HFF-Myc (cell line): ENCODE results near the gene CCDC154.

Experiments used
- DNase-seq: peaks from one replicate; pipeline ENCODE4 v3.0.0-alpha.2; 2011; ENCODE audit warnings: low read depth; ENCODE audit errors: extremely low read depth
- H3K4me3 ChIP-seq: replicated peaks from 2 replicates; pipeline ENCODE4 v1.5.1; 2011; ENCODE audit warnings: low read depth, mild to moderate bottlenecking, control low read depth, low read length
- TF ChIP-seq, protein P1 (sequence below): IDR thresholded peaks from 2 replicates; pipeline ENCODE4 v1.5.1; 2012; ENCODE audit warnings: mild to moderate bottlenecking, low read depth, low read length, control low read depth; ENCODE audit errors: missing control alignments

CCDC154 gene

DNA sequence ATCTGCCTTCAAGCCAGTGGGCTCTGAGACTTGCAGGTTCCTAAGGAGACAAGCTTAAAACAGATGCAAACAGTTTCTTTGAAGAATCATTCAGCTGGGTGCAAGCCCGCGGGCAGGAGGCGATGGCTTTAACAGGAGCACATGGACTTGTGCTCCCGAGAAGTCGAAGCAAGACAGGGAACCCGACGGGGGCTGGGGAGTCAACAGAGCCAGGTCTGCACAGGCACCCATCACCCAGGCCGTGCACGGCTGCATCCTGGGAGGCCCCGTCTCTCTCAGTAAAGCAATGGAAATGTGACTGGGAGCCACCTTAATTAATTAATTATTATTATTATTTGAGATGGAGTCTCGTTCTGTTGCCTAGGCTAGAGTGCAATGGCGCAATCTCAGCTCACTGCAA is 44.7 kb upstream of the CCDC154 start:
- TF ChIP-seq, protein P1, sequence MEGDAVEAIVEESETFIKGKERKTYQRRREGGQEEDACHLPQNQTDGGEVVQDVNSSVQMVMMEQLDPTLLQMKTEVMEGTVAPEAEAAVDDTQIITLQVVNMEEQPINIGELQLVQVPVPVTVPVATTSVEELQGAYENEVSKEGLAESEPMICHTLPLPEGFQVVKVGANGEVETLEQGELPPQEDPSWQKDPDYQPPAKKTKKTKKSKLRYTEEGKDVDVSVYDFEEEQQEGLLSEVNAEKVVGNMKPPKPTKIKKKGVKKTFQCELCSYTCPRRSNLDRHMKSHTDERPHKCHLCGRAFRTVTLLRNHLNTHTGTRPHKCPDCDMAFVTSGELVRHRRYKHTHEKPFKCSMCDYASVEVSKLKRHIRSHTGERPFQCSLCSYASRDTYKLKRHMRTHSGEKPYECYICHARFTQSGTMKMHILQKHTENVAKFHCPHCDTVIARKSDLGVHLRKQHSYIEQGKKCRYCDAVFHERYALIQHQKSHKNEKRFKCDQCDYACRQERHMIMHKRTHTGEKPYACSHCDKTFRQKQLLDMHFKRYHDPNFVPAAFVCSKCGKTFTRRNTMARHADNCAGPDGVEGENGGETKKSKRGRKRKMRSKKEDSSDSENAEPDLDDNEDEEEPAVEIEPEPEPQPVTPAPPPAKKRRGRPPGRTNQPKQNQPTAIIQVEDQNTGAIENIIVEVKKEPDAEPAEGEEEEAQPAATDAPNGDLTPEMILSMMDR = no peak
- DNase-seq = no peak
- H3K4me3 ChIP-seq = no peak overlapping the region

DNA sequence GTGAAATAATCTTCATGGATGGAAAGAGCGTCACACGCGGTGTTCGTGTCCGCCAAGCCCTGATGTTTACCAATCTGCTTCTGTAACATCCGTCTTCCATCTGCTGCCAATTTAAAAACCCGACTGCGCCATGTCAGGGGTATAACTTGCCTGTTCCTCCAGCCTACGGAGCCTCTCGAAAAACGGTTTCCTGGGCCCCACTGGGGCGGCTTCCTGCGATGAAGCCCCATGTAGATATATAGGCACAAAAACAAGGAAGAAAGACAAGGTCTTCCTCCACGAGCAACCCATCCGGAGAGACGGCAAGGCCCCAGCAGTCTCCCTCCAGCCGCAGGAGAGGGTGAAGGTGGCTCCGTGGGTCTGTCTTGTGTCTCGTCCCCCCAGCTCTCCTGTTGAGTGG is 44.3 kb upstream of the CCDC154 start, which contains the start of gene PTX4:
TSS of gene PTX4 (minus strand) at position 326 of the 400 bp plus-strand sequence. CDS start at position 291, 35 bp downstream.
- TF ChIP-seq, protein P1 = no peak
- DNase-seq = no peak
- no peak within 1 kb of the TSS for H3K4me3 ChIP-seq

- H3K4me3 ChIP-seq = no peak overlapping the region
- no peak for DNase-seq
- TF ChIP-seq, protein P1 = no peak
These were observed 43.8 kb upstream of the CCDC154 start for GRCh38 chr16:1488054-1488601.

GRCh38 chr16:1487395-1488053 is 43.2 kb upstream of the CCDC154 start:
- no peak for DNase-seq
- TF ChIP-seq, protein P1 = no peak
- no peak overlapping the region for H3K4me3 ChIP-seq

DNA sequence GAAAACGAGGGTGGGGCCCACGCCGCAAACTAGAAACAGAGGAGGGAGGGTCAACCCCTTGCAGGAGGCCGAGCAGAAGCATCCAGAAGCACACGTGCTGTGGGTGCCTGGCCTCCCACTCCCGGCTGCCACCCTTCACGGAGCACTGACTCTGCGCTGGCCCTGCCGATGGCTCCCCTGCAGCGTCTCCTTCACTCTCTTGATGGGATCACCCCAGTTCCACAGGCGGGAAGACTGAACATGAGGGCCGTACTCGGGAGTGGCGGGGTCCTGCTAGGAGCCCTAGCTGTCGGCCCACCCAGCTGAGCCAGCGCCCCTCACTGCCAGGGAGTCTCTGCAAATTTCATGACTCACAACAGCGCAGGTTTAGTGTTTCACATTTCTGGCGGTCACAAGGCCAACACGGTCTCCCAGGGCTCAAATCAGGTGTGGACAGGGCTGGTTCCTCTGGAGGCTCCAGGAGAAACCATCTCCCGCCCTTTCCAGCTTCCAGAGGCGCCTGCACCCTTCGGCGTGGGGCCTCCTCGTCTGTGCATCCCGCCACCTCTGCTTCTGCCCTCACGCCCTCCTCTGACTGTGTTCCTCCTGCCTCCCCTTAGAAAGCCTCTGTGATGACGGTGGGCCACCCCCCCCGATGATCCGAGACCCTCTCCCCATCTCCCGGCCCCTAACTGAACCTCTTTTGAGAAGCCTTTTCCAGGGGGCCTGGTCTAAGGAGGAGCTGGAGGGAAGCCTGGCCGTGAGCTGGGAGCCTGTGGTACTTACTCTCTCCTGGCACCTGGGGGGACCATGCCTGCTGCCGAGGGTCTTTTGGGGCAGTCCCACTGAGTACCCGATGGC is 42.4 kb upstream of the CCDC154 start:
- TF ChIP-seq, protein P1 = no peak
- H3K4me3 ChIP-seq = no peak overlapping the region
- DNase-seq = no peak

DNA sequence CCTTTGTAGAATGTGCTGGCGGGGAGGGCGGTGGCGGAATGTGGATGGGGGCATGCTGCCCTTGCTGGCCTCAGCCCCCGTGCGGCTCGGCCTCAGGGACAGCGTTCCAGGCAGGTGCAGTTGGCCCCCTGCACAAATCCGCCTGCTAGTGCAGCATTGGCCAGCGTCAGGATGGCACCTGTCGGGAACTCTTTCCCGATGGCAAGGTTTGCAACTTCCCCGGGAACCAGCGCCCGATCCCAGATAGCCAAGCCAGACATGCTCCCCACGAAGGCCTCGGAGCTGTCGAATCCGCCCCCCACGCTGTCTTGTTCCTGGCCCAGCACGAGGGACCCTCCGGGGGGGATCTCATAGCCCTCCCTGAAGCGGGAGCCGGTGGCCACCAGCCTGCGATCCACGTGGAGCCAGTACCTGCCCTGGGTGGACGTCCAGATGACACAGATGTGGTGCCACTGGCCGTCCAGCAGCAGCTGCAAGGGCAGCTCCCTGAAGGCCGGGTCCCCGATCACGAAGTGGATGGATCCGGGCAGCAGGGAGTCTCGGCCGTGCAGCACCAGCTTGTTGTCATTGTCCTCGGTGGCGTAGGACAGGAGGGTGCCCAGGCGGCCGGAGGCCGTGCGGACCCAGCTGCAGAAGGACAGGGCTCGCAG is 41.6 kb upstream of the CCDC154 start:
- DNase-seq = no peak
- H3K4me3 ChIP-seq = no peak overlapping the region
- TF ChIP-seq, protein P1 = no peak
